ENCODE measurements around the gene EFR3B. TPM values are rescaled to one million over a fixed set of nuclear protein-coding genes. Genes with fewer than 3 reads are reported as not detected.

Gene EFR3B
- total RNA-seq, 1 experiment from 2014 or later, result 0.09 TPM

- CTCF ChIA-PET, result interaction anchor here (0.6 kb wide), 1 partner anchor 49 kb away, joined by 4 read pairs; no protein-coding TSS in a partner anchor
- Mint-ChIP-seq H3K36me3 (ENCODE audit: insufficient read depth, unreplicated experiment) (no peaks in the 10 kb centered on the region), H3K9me3 (ENCODE audit: unreplicated experiment) (no peaks in the 10 kb centered on the region), H3K27ac (ENCODE audit: low read depth, unreplicated experiment) (no peak overlapping the region), H3K27me3 (ENCODE audit: insufficient read depth, unreplicated experiment) (peaks cover 87% of the 10 kb centered on the region), H3K4me1 (ENCODE audit: insufficient read depth, unreplicated experiment) (peaks cover 12% of the 10 kb centered on the region), H3K4me3 (ENCODE audit: unreplicated experiment) (no peak overlapping the region)
- intact Hi-C loops (cut with micrococcal nuclease), result no loop called here
- BruUV-seq (replicated peaks), result no TSS peak
- POLR2A ChIA-PET, result no interaction called here
- DNase-seq (ENCODE audit: unreplicated experiment), result no peak
- TF ChIP-seq, protein P1, sequence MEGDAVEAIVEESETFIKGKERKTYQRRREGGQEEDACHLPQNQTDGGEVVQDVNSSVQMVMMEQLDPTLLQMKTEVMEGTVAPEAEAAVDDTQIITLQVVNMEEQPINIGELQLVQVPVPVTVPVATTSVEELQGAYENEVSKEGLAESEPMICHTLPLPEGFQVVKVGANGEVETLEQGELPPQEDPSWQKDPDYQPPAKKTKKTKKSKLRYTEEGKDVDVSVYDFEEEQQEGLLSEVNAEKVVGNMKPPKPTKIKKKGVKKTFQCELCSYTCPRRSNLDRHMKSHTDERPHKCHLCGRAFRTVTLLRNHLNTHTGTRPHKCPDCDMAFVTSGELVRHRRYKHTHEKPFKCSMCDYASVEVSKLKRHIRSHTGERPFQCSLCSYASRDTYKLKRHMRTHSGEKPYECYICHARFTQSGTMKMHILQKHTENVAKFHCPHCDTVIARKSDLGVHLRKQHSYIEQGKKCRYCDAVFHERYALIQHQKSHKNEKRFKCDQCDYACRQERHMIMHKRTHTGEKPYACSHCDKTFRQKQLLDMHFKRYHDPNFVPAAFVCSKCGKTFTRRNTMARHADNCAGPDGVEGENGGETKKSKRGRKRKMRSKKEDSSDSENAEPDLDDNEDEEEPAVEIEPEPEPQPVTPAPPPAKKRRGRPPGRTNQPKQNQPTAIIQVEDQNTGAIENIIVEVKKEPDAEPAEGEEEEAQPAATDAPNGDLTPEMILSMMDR (IDR thresholded peaks at IDR 0.05; ENCODE audit: unreplicated experiment), result no peak
These were observed 32.0 kb downstream of the EFR3B start for GRCh38 chr2:25073914-25074313.

GRCh38 chr2:25074826-25075225 is 33.0 kb downstream of the EFR3B start:
- Mint-ChIP-seq H3K4me3 (ENCODE audit: unreplicated experiment) (no peak overlapping the region), H3K27me3 (ENCODE audit: insufficient read depth, unreplicated experiment) (peaks cover 96% of the 10 kb centered on the region), H3K9me3 (ENCODE audit: unreplicated experiment) (no peaks in the 10 kb centered on the region), H3K27ac (ENCODE audit: low read depth, unreplicated experiment) (no peak overlapping the region), H3K4me1 (ENCODE audit: insufficient read depth, unreplicated experiment) (peaks cover 16% of the 10 kb centered on the region), H3K36me3 (ENCODE audit: insufficient read depth, unreplicated experiment) (no peaks in the 10 kb centered on the region)
- intact Hi-C loops (cut with micrococcal nuclease), result no loop called here
- TF ChIP-seq, protein P1 (IDR thresholded peaks at IDR 0.05; ENCODE audit: unreplicated experiment), result no peak
- CTCF ChIA-PET, result no interaction called here
- POLR2A ChIA-PET, result no interaction called here
- no peak for DNase-seq (ENCODE audit: unreplicated experiment)
- no TSS peak for BruUV-seq (replicated peaks)

DNA sequence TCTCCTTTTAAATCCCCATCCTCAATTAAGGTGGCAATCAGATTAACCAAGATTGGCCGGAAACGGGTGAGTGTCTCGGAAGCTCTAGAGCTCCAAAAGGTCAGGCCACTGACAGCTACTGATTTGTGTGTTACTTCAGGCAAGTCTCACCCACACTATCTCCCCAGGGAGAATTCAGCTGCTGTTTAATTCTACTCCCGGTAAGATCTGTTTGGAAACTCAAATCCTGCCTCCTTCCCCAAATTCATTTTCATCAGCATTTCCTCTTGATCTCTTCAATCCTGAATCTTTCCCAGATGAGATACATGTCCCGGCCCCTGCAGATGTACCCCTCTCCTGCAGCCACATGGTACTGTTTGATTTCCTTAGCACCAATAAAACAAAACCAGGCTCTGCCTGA is 34.9 kb downstream of the EFR3B start:
- Mint-ChIP-seq H3K27ac (ENCODE audit: low read depth, unreplicated experiment) (no peak overlapping the region), H3K27me3 (ENCODE audit: insufficient read depth, unreplicated experiment) (peaks cover 97% of the 10 kb centered on the region), H3K4me1 (ENCODE audit: insufficient read depth, unreplicated experiment) (peaks cover 16% of the 10 kb centered on the region), H3K4me3 (ENCODE audit: unreplicated experiment) (no peak overlapping the region), H3K9me3 (ENCODE audit: unreplicated experiment) (no peaks in the 10 kb centered on the region), H3K36me3 (ENCODE audit: insufficient read depth, unreplicated experiment) (no peaks in the 10 kb centered on the region)
- CTCF ChIA-PET, result interaction anchor here (0.7 kb wide), 1 partner anchor 673 kb away, joined by 3 read pairs; no protein-coding TSS in a partner anchor
- intact Hi-C loops (cut with micrococcal nuclease), result no loop called here
- TF ChIP-seq, protein P1 (IDR thresholded peaks at IDR 0.05; ENCODE audit: unreplicated experiment), result no peak
- BruUV-seq (replicated peaks), result no TSS peak
- POLR2A ChIA-PET, result interaction anchor here (0.8 kb wide), 1 partner anchor 55 kb away, joined by 4 read pairs; no protein-coding TSS in a partner anchor
- DNase-seq (ENCODE audit: unreplicated experiment), result no peak

DNA sequence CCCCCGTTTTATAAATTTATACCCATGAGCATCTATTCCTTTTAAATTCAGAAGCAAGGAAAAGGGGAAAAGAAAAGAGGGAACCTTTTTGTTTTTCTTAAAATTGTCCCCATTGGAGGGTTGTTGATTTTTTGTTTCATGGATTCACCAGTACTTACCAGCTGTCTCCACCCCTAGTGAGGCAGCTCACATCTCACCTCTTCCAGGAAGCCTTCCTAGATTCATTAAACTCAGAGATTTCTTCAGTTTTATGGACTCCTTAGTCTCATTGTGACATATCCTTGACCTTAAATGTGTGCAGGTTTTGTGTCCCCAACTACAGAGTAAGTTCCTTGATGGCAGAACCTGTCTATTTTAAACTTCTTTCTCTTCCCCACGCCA is 35.9 kb downstream of the EFR3B start:
- intact Hi-C loops (cut with micrococcal nuclease), result no loop called here
- peaks cover 16% of the 10 kb centered on the region for H3K4me1 Mint-ChIP-seq (ENCODE audit: insufficient read depth, unreplicated experiment)
- H3K9me3 Mint-ChIP-seq (ENCODE audit: unreplicated experiment), result no peaks in the 10 kb centered on the region
- TF ChIP-seq, protein P1 (IDR thresholded peaks at IDR 0.05; ENCODE audit: unreplicated experiment), result no peak
- H3K27me3 Mint-ChIP-seq (ENCODE audit: insufficient read depth, unreplicated experiment), result peaks cover 97% of the 10 kb centered on the region
- BruUV-seq (replicated peaks), result no TSS peak
- H3K27ac Mint-ChIP-seq (ENCODE audit: low read depth, unreplicated experiment), result no peak overlapping the region
- ChIA-PET POLR2A (interaction anchor here (0.7 to 1.2 kb wide), 4 partner anchors 13 to 1154 kb away, joined by 3 to 4 read pairs (median 4); partner anchors contain the start of genes CENPO and PTRHD1), CTCF (interaction anchor here (1.0 kb wide), 1 partner anchor 12 kb away, joined by 5 read pairs; no protein-coding TSS in a partner anchor)
- H3K36me3 Mint-ChIP-seq (ENCODE audit: insufficient read depth, unreplicated experiment), result no peaks in the 10 kb centered on the region
- no peak overlapping the region for H3K4me3 Mint-ChIP-seq (ENCODE audit: unreplicated experiment)
- no peak for DNase-seq (ENCODE audit: unreplicated experiment)

All from MCF 10A (cell line).